Kidney epithelial cell (primary cell): Measurements from ENCODE around the gene NEURL1B. TPM values are rescaled to one million over a fixed set of nuclear protein-coding genes. Genes with fewer than 3 reads are reported as not detected.

ENCODE experiments used
- DNase-seq: peaks from one replicate; pipeline ENCODE4 v3.0.0-alpha.2; 2010; ENCODE audit warnings: low read depth
- H3K27me3 ChIP-seq: 2 replicates; pipeline ENCODE4 v1.6.0; 2011; ENCODE audit warnings: low read length; ENCODE audit not compliant: control insufficient read depth, insufficient read depth
- H3K36me3 ChIP-seq: 2 replicates; pipeline ENCODE4 v1.5.1; 2011; ENCODE audit warnings: low read length; ENCODE audit not compliant: control insufficient read depth, insufficient read depth
- H3K4me3 ChIP-seq: 2 replicates; pipeline ENCODE4 v1.5.1; 2011; ENCODE audit warnings: low read depth, mild to moderate bottlenecking, control low read depth, low read length
- total RNA-seq: library from RNA; depleted of rRNA; stranded (reverse); fragments of >200 nt; gene quantifications from 2 replicates; pipeline ENCODE4 v1.2.3, GENCODE V29; 2015
- TF ChIP-seq, protein P1 (sequence below): IDR thresholded peaks from 2 replicates; pipeline ENCODE4 v1.5.1; 2011; ENCODE audit warnings: mild to moderate bottlenecking, moderate library complexity, low read length, control low read depth, inconsistent platforms; ENCODE audit not compliant: insufficient read depth, poor library complexity, severe bottlenecking

NEURL1B gene
- total RNA-seq, 1 donor from 2014 or later, result 5.1 TPM

DNA sequence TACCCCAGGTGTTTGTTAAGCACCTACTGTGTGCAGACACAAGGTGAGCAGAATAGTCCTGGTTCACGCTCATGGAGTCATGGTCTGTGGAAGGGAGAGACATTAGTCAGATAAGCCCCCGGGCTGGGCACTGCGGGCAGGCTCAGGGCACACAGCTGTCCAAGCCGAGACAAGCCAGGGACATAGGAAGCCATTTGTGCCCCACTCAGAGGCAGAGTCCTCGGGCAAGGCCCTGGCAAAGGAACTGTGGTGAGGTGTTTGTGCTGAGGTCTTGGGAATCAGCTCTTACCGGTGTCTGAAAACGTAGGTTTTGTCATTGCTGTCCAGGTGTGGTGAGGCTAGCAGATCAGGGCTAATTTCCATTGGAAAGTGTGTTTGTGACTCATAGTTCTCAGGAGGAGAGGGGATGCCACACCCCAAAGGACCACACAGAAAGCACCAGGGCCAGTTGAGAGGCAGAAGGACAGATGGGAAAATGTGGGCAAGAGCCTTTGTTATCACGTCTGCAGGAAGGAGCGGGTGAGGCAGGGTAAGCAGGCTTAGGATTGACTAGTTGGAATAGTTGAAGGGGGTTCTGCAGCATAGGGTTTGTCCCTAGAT is 46.1 kb upstream of the NEURL1B start:
- TF ChIP-seq, protein P1, sequence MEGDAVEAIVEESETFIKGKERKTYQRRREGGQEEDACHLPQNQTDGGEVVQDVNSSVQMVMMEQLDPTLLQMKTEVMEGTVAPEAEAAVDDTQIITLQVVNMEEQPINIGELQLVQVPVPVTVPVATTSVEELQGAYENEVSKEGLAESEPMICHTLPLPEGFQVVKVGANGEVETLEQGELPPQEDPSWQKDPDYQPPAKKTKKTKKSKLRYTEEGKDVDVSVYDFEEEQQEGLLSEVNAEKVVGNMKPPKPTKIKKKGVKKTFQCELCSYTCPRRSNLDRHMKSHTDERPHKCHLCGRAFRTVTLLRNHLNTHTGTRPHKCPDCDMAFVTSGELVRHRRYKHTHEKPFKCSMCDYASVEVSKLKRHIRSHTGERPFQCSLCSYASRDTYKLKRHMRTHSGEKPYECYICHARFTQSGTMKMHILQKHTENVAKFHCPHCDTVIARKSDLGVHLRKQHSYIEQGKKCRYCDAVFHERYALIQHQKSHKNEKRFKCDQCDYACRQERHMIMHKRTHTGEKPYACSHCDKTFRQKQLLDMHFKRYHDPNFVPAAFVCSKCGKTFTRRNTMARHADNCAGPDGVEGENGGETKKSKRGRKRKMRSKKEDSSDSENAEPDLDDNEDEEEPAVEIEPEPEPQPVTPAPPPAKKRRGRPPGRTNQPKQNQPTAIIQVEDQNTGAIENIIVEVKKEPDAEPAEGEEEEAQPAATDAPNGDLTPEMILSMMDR, result no peak
- Histone ChIP-seq H3K4me3 (no peak overlapping the region), H3K27me3 (no peaks in the 10 kb centered on the region), H3K36me3 (no peaks in the 10 kb centered on the region)
- DNase-seq, result no peak

DNA sequence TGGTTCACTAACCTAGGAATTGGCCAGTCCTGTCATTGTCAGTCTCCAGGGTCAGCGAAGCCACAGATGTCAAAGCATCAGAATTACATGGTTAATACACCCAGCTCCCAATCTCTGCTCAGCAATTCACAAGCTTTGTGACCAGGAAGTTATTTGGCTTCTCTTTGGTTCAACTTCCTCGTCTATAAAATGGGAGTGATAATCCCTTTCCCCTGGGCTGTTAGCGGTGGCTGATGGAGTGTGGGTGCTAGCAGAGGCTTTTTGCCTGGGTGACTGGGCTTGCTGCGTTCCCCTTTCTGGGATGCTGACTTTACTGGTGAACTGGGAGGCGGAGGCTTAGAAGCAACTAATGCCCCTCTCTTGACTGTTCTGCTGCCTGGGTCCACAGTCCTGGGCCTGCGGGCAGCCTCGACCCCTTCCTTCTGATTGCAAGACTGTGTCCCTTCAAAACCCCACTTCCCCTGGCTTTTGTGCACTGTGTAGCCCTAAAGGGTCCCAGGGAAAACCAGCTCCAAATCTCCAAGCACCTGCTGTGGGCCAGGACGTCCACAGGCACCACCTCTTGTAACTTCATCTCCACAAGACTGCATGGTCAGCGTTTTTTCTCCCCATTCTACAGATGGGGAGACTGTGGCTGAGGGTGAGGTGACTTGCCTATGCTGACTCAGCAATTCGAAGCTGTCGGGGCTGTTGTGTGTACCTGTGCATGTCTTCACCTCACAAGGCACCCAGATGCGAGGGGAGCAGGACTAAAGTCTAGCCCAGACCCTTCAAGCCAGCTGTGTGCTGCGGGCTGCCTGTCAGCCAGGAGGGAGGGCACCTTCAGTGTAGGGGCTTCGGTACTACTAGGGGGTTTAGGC is 45.2 kb upstream of the NEURL1B start:
- Histone ChIP-seq H3K27me3 (no peaks in the 10 kb centered on the region), H3K36me3 (no peaks in the 10 kb centered on the region), H3K4me3 (no peak overlapping the region)
- TF ChIP-seq, protein P1, result no peak
- no peak for DNase-seq

DNA sequence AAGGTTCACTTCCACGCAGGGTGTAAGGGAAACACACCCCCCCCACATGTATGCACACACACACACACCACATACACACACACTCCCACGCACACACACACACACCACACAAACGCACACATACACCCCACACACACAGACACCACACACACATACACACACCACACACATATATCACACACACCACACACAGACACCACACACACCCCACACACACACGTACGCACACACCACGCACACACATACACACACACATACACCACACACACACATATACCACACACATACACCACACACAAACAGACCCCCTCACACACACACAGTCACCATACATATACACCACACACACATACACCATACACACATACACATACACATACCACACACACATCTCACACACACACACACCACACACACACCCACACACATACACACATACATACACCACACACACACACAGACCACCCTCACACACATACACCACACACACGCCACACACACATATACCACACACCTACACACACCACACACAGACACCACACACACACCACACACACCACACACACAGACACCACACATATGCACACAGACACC is 44.3 kb upstream of the NEURL1B start:
- TF ChIP-seq, protein P1, result no peak
- Histone ChIP-seq H3K27me3 (no peaks in the 10 kb centered on the region), H3K36me3 (no peaks in the 10 kb centered on the region), H3K4me3 (no peak overlapping the region)
- no peak for DNase-seq

DNA sequence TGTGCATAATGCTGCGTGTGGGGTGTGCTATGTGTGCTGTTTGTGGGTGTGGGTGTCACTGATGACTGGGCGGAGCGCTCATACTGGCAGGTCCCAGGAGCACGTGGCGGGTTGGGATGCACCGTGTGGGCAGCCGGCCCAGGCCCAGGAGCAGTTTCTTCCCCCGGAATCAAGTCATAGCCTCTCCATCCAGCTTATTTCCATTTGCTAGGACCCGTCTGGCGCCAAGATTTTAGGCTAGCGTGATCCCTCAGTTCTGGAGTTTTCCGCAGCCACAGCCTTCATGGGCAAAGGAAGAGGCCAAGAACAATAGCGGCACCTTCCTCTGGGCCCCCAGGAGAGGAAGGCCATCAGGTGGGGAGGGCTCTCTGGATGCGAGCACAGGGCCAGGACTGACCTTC is 43.3 kb upstream of the NEURL1B start:
- H3K4me3 ChIP-seq, result no peak overlapping the region
- H3K27me3 ChIP-seq, result no peaks in the 10 kb centered on the region
- no peak for DNase-seq
- TF ChIP-seq, protein P1, result no peak
- no peaks in the 10 kb centered on the region for H3K36me3 ChIP-seq

DNA sequence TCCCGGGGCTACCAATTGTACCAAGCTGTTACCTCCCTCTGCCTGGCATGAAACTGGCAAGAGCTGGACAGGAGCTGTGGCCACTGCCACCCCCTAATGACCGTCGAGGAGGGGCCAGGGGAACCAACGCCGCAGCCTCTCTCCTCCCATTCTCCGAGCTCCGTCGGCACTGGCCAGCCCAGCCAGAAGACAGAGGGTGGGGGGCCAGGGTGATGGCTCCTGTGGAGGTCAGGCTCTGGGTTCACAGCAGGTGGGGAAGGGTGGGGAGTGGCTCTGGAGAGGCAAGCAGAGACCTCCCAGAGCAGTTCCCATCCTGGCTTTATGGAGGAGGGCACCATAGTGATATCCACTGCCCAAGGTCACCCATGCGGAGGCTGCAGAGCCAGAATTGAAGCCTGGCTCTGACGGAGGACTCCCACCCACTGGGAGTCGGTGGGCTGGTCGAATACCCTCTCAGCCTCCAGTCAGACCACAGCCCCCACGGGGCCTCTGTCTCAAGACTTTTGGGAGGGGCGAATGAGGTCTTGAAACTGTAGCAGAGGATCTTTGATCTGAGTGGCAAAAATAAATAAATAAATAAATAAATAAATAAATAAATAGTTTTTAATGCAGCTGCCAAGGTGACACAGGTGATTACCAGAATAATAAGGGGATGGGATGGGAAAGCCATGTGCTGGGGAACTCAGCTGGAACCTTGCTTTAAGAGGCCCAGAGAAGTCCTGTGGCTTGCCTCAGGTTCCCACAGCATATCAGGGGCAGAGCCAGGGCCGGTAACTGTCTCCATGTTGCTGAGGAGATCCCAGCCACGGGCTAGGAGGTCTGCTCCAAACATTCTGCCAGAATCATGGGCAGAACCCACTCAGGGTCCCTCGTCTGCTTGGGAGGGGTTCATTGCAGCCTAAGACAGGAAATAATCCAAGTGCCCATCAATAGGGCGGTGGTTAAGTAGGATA is 42.5 kb upstream of the NEURL1B start:
- Histone ChIP-seq H3K27me3 (peaks cover 3% of the 10 kb centered on the region), H3K36me3 (no peaks in the 10 kb centered on the region), H3K4me3 (no peak overlapping the region)
- no peak for DNase-seq
- TF ChIP-seq, protein P1, result no peak
